ENCODE results near the gene GRID1.

DNA sequence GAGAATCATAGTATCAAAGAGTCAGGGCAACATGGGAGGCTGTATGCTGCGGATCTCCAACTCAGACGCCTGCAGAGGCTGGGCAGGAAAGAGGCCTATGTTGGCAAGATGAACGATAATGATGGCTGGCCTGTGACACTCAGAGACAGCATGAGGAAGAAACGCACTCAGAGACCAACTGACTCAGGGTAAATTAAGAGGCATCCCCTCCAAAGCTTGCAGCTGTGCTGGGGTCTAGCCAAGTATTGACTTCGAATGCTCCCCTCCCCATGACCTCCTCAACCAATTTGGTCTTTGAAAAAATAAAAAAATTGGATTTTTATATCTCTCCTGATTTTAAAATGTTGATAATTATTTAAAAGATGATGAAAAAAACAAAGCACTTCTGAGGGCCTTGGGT is 718.9 kb downstream of the GRID1 start:
- TF ChIP-seq, protein P1, sequence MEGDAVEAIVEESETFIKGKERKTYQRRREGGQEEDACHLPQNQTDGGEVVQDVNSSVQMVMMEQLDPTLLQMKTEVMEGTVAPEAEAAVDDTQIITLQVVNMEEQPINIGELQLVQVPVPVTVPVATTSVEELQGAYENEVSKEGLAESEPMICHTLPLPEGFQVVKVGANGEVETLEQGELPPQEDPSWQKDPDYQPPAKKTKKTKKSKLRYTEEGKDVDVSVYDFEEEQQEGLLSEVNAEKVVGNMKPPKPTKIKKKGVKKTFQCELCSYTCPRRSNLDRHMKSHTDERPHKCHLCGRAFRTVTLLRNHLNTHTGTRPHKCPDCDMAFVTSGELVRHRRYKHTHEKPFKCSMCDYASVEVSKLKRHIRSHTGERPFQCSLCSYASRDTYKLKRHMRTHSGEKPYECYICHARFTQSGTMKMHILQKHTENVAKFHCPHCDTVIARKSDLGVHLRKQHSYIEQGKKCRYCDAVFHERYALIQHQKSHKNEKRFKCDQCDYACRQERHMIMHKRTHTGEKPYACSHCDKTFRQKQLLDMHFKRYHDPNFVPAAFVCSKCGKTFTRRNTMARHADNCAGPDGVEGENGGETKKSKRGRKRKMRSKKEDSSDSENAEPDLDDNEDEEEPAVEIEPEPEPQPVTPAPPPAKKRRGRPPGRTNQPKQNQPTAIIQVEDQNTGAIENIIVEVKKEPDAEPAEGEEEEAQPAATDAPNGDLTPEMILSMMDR (IDR thresholded peaks at IDR 0.05) = no peak
- no peak for TF ChIP-seq POLR2A (IDR thresholded peaks at IDR 0.05)

Data from lower leg skin (tissue), 3 donors.